Calu3 (cell line): ENCODE measurements around the gene MED15. TPM values are rescaled to one million over a fixed set of nuclear protein-coding genes. Genes with fewer than 3 reads are reported as not detected.
"Not testable (repeated sequence)": the region's sequence is repeated elsewhere in the genome, so short reads cannot be mapped to it uniquely, and the experiment has no call there.

Experiments used
- BruUV-seq: library from RNA; stranded (reverse); fragments of 400-500 nt; replicated peaks from 2 replicates; lab custom pipeline; 2021; lab: Mats Ljungman, UMichigan
- CTCF ChIA-PET: fragments of 300-600 bp; sonication (Branson Sonifier 250); formaldehyde crosslinking; loops from one replicate; lab custom pipeline; 2022; ENCODE audit warnings: antibody characterized with exemption; lab: Charles Lee
- DNase-seq: peaks from one replicate; pipeline ENCODE4 v3.0.0; 2022
- H3K27ac Mint-ChIP-seq: one replicate; pipeline ENCODE4 v1.8.0; 2022; ENCODE audit warnings: mixed read lengths; ENCODE audit not compliant: unreplicated experiment
- H3K27me3 Mint-ChIP-seq: one replicate; pipeline ENCODE4 v1.8.0; 2022; ENCODE audit warnings: mixed read lengths; ENCODE audit not compliant: unreplicated experiment
- H3K36me3 Mint-ChIP-seq: one replicate; pipeline ENCODE4 v1.8.0; 2022; ENCODE audit warnings: mild to moderate bottlenecking, moderate library complexity, mixed read lengths; ENCODE audit not compliant: insufficient read depth, unreplicated experiment
- H3K4me1 Mint-ChIP-seq: one replicate; pipeline ENCODE4 v1.8.0; 2022; ENCODE audit warnings: mild to moderate bottlenecking, low read depth, mixed read lengths; ENCODE audit not compliant: unreplicated experiment
- H3K4me3 Mint-ChIP-seq: one replicate; pipeline ENCODE4 v1.8.0; 2022; ENCODE audit warnings: mild to moderate bottlenecking, low read depth, moderate library complexity, mixed read lengths; ENCODE audit not compliant: unreplicated experiment
- H3K9me3 Mint-ChIP-seq: one replicate; pipeline ENCODE4 v1.8.0; 2022; ENCODE audit warnings: low read depth, mixed read lengths; ENCODE audit not compliant: unreplicated experiment
- CTCF ChIP-seq: fragments of 200-600 bp; IDR thresholded peaks from one replicate; pipeline ENCODE4 v1.8.0; 2022; ENCODE audit warnings: antibody characterized with exemption; ENCODE audit not compliant: unreplicated experiment
- intact Hi-C: fragments of 100-400 bp; cut with micrococcal nuclease; formaldehyde crosslinking; loops from one replicate; pipeline ENCODE4 v1.10.0; 2022; ENCODE audit not compliant: unreplicated experiment
- total RNA-seq: library from RNA; stranded (reverse); gene quantifications from 2 replicates; pipeline ENCODE4 v1.2.3, GENCODE V29; 2022

Gene MED15
- total RNA-seq, 1 experiment from 2014 or later: 144 TPM

DNA sequence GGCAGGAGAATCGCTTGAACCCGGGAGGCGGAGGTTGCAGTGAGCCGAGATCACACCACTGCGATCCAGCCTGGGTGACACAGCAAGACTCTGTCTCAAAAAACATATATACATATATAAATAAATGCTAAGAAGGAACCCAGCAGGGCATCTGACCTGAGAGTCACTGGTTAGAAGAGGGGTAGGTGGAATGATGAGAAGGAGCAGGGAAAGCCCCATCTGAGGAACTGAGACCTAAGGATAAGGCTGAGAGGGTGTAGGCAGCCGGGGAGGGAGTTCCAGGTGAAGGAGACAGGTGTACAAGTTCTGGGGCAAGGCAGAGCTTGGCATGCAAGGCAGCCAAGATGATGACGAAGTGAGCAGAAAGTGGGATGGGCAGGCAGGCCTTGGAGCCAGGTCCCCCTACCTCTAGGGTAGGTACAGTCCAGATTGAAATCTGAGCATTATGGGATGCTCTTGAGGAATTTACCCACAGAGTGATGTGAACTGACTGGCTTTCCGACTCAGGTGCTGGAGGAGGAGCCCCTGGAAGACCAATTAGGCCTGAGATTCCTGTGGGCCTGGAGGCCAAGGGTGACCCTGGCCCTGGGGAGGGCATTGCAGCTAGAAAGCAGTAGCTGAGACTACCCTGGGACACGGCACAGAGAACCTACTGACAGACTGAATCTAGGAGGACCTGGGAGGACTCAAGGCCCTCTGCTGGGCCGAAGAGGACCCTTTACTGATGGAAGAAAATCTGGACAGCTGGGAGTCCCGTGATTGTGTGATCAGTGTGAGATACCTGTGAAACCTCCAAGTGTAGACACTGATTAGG lies 34.6 kb upstream of the MED15 start:
- BruUV-seq: no TSS peak
- peak overlapping the region; percentile 55 for H3K27ac Mint-ChIP-seq

DNA sequence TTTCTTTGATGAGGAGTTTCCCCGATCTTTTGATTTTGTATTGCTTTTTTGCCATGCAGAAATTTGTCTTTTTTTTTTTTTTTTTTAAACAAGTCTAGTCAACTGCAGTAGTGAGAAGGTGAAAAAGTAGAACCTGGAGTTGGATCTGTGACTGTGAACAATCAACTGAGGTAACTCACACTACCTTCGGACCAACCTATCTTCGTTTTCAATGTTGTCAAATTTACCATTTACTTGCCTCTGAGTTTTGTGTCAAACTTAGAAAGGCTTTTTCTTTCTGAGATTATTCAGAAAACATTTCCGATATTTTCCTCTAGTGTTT lies 32.3 kb upstream of the MED15 start:
- Mint-ChIP-seq H3K27me3 (no peaks in the 10 kb centered on the region), H3K4me1 (no peaks in the 10 kb centered on the region), H3K36me3 (no peaks in the 10 kb centered on the region), H3K27ac (no peak overlapping the region), H3K4me3 (no peak overlapping the region), H3K9me3 (peaks cover 4% of the 10 kb centered on the region)
- no TSS peak for BruUV-seq
- TF ChIP-seq CTCF: no peak
- CTCF ChIA-PET: interaction anchor here (0.7 kb wide), 1 partner anchor 57 kb away, joined by 3 read pairs; no protein-coding TSS in a partner anchor
- no peak for DNase-seq
- intact Hi-C loops: no loop called here

More for the DNA sequence above, 34.6 kb upstream of the MED15 start:
- no peak overlapping the region for H3K4me3 Mint-ChIP-seq
- no peak for TF ChIP-seq CTCF
- no peak for DNase-seq
- no peaks in the 10 kb centered on the region for H3K9me3 Mint-ChIP-seq
- no peaks in the 10 kb centered on the region for H3K4me1 Mint-ChIP-seq
- intact Hi-C loops: no loop called here
- H3K36me3 Mint-ChIP-seq: peaks cover 4% of the 10 kb centered on the region
- CTCF ChIA-PET: no interaction called here
- H3K27me3 Mint-ChIP-seq: no peaks in the 10 kb centered on the region

DNA sequence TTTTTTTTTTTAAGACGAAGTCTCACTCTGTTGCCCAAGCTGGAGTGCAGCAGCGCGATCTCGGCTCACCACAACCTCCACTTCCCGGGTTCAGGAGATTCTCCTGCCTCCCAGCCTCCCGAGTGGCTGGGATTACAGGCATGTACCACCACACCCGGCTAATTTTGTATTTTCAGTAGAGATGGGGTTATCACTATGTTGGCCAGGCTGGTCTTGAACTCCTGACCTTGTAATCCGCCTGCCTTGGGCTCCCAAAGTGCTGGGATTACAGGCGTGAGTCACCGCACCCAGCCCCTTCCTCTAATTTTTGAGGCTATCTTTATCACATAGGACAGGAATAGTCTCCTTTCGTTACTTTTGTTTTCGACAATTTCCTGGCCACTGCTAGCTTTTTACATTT lies 31.8 kb upstream of the MED15 start:
- H3K36me3 Mint-ChIP-seq, H3K4me3 Mint-ChIP-seq, H3K9me3 Mint-ChIP-seq, H3K4me1 Mint-ChIP-seq, H3K27ac Mint-ChIP-seq, DNase-seq, CTCF ChIA-PET, H3K27me3 Mint-ChIP-seq, BruUV-seq, intact Hi-C loops: not testable (repeated sequence)

GRCh38 chr22:20478059-20478458 lies 29.4 kb upstream of the MED15 start:
- CTCF ChIA-PET: interaction anchor here (0.7 kb wide), 1 partner anchor 9 kb away, joined by 3 read pairs; no protein-coding TSS in a partner anchor
- H3K27me3 Mint-ChIP-seq, intact Hi-C loops, BruUV-seq, H3K4me3 Mint-ChIP-seq, H3K36me3 Mint-ChIP-seq, H3K9me3 Mint-ChIP-seq, H3K4me1 Mint-ChIP-seq, H3K27ac Mint-ChIP-seq, DNase-seq: not testable (repeated sequence)

GRCh38 chr22:20479612-20480196 lies 27.7 kb upstream of the MED15 start:
- Mint-ChIP-seq H3K27ac (no peak overlapping the region), H3K9me3 (peaks cover 4% of the 10 kb centered on the region), H3K27me3 (no peaks in the 10 kb centered on the region), H3K4me1 (no peaks in the 10 kb centered on the region), H3K36me3 (no peaks in the 10 kb centered on the region), H3K4me3 (no peak overlapping the region)
- BruUV-seq: no TSS peak
- CTCF ChIA-PET: no interaction called here
- no peak for DNase-seq
- intact Hi-C loops: no loop called here
- no peak for TF ChIP-seq CTCF

DNA sequence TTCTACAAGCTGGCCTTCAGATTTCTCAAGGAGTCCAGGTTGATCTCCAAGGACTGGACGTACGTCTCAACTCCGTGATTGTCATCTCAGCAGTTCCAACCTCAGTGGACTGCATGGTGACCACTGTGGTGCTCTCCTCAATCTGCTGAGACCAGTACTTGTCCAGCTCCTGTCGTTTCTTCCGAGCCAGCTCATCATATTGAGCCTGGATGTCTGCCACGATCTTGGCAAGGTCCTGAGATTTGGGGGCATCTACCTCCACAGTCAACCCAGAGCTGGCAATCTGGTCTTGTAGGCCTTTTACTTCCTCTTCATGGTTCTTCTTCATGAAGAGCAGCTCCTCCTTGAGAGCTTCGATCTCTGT lies 24.3 kb upstream of the MED15 start:
- H3K36me3 Mint-ChIP-seq, DNase-seq, H3K4me3 Mint-ChIP-seq, H3K27me3 Mint-ChIP-seq, H3K9me3 Mint-ChIP-seq, BruUV-seq, H3K27ac Mint-ChIP-seq, H3K4me1 Mint-ChIP-seq, intact Hi-C loops: not testable (repeated sequence)
- CTCF ChIA-PET: interaction anchor here (0.6 kb wide), 1 partner anchor 65 kb away, joined by 3 read pairs; no protein-coding TSS in a partner anchor
